ENCODE results near the gene NUSAP1.
"Not testable (repeated sequence)": the region's sequence is repeated elsewhere in the genome, so short reads cannot be mapped to it uniquely, and the experiment has no call there.

The NUSAP1 gene

GRCh38 chr15:41417418-41418195 is 84.9 kb downstream of the NUSAP1 start:
- Histone ChIP-seq H3K4me1 (ENCODE audit: control insufficient read depth in 1 of 2, insufficient read depth in 2 of 2, low read length in 2 of 2) (peaks cover 7 to 17% of the 10 kb centered on the region in 2 donors), H3K27ac (ENCODE audit: low read length) (peak overlapping the region; percentile 58), H3K27me3 (ENCODE audit: low read depth, low read length) (no peaks in the 10 kb centered on the region), H3K4me3 (ENCODE audit: low read depth in 1 of 2, low read length in 2 of 2) (peak overlapping the region; percentile 85 to 94), H3K9me3 (ENCODE audit: control insufficient read depth in 1 of 2, low read length in 2 of 2) (no peaks in the 10 kb centered on the region), H3K36me3 (ENCODE audit: control insufficient read depth in 1 of 2, insufficient read depth in 2 of 2, low read length in 2 of 2) (no peaks in the 10 kb centered on the region)

DNA sequence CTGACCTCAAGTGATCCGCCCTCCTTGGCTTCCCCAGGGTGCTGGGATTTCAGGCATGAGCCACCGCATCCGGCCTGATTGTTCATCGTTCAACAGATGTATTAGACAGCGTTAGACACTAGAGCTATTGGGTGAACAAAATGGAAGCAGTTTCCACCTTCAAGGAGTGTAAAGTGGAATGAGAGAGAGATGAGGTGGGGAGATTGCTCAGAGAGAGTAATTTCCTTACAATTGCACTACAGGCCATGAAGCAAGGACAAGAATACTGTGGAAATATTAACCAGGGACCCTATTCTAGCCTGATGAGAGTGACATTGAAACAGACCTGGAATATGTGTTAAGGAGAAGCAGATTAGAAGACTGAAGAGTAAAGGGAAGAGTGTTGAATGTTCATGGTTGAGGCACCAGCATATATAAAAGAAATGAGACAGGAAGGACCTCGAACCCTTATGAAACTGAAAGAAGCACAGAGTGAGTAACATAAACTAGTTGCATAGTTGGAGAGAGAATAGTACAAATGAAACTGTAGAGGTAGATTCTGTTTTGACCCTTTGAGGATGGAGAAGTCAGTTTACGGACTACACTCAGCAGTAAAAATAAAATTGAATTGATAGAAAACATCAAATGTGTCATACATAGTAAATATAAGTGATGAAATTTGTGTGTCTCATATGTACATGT is 91.4 kb downstream of the NUSAP1 start:
- Histone ChIP-seq H3K27ac (ENCODE audit: low read length) (no peak overlapping the region), H3K4me1 (ENCODE audit: control insufficient read depth in 1 of 2, insufficient read depth in 2 of 2, low read length in 2 of 2) (no peaks in the 10 kb centered on the region), H3K4me3 (ENCODE audit: low read depth in 1 of 2, low read length in 2 of 2) (no peak overlapping the region), H3K36me3 (ENCODE audit: control insufficient read depth in 1 of 2, insufficient read depth in 2 of 2, low read length in 2 of 2) (no peaks in the 10 kb centered on the region), H3K9me3 (ENCODE audit: control insufficient read depth in 1 of 2, low read length in 2 of 2) (no peaks in the 10 kb centered on the region), H3K27me3 (ENCODE audit: low read depth, low read length) (no peaks in the 10 kb centered on the region)

DNA sequence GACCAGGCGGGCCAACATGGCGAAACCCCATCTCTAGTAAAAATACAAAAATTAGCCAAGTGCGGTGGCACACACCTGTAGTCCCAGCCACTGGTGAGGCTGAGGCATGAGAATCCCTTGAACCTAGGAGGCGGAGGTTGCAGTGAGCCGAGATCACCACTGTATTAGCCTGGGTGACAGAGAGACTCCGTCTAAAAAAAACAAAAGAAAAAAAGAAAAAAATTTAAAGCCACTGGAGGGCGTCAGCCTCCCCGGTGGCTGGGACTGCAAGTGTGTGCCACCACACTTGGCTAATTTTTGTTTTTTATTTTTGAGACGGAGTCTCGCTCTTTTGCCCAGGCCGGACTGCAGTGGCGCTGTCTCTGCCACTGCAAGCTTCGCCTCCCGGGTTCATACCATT is 92.1 kb downstream of the NUSAP1 start:
- H3K27ac ChIP-seq (ENCODE audit: low read length) = no peak overlapping the region
- no peaks in the 10 kb centered on the region for H3K9me3 ChIP-seq (ENCODE audit: control insufficient read depth in 1 of 2, low read length in 2 of 2)
- H3K4me3 ChIP-seq (ENCODE audit: low read depth in 1 of 2, low read length in 2 of 2) = no peak overlapping the region
- H3K27me3 ChIP-seq (ENCODE audit: low read depth, low read length) = no peaks in the 10 kb centered on the region
- H3K36me3 ChIP-seq (ENCODE audit: control insufficient read depth in 1 of 2, insufficient read depth in 2 of 2, low read length in 2 of 2) = no peaks in the 10 kb centered on the region
- H3K4me1 ChIP-seq (ENCODE audit: control insufficient read depth in 1 of 2, insufficient read depth in 2 of 2, low read length in 2 of 2) = no peaks in the 10 kb centered on the region

DNA sequence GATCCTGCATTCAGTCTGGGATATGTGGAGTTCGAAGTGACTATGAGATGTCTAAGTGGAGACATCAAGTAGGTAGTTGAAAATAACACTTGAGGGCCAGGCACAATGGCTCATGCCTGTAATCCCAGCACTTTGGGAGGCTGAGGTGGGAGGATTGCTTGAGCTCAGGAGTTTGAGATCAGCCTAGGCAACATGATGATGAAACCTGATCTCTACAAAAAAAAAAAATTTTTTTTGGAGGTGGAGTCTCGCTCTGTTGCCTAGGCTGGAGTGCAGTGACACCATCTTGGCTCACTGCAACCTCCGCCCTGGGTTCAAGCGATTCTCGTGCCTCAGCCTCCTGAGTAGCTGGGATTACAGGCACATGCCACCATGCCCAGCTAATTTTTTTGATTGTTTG is 93.2 kb downstream of the NUSAP1 start:
- H3K4me3 ChIP-seq (ENCODE audit: low read depth in 1 of 2, low read length in 2 of 2); H3K27ac ChIP-seq (ENCODE audit: low read length); H3K4me1 ChIP-seq (ENCODE audit: control insufficient read depth in 1 of 2, insufficient read depth in 2 of 2, low read length in 2 of 2); H3K36me3 ChIP-seq (ENCODE audit: control insufficient read depth in 1 of 2, insufficient read depth in 2 of 2, low read length in 2 of 2); H3K27me3 ChIP-seq (ENCODE audit: low read depth, low read length); H3K9me3 ChIP-seq (ENCODE audit: control insufficient read depth in 1 of 2, low read length in 2 of 2): not testable (repeated sequence)

GRCh38 chr15:41429003-41429890 is 96.6 kb downstream of the NUSAP1 start:
- H3K4me1 ChIP-seq (ENCODE audit: control insufficient read depth in 1 of 2, insufficient read depth in 2 of 2, low read length in 2 of 2) = no peaks in the 10 kb centered on the region
- H3K9me3 ChIP-seq (ENCODE audit: control insufficient read depth in 1 of 2, low read length in 2 of 2) = no peaks in the 10 kb centered on the region
- no peak overlapping the region for H3K4me3 ChIP-seq (ENCODE audit: low read depth in 1 of 2, low read length in 2 of 2)
- H3K27ac ChIP-seq (ENCODE audit: low read length) = peak overlapping the region; percentile 30
- no peaks in the 10 kb centered on the region for H3K27me3 ChIP-seq (ENCODE audit: low read depth, low read length)
- H3K36me3 ChIP-seq (ENCODE audit: control insufficient read depth in 1 of 2, insufficient read depth in 2 of 2, low read length in 2 of 2) = no peaks in the 10 kb centered on the region
